Breast epithelium (tissue), 3 donors: ENCODE data around the gene GREM1.

Source experiments
- CTCF ChIP-seq, 3 donors: fragments of 450-650 bp; IDR thresholded peaks; one replicate each; pipeline ENCODE4 v1.5.1; 2016 to 2017; ENCODE audit warnings: antibody characterized with exemption in 3 of 3, mild to moderate bottlenecking in 3 of 3, moderate library complexity in 3 of 3
- POLR2A ChIP-seq: fragments of 450-650 bp; IDR thresholded peaks from one replicate; pipeline ENCODE4 v1.6.1; 2016; ENCODE audit warnings: antibody characterized with exemption, mild to moderate bottlenecking, moderate library complexity

GRCh38 chr15:32694222-32694983 is 23.4 kb upstream of the GREM1 start:
- TF ChIP-seq CTCF (IDR thresholded peaks at IDR 0.05) (no peak), POLR2A (no peak)
